ENCODE results near the gene CNOT10.

CNOT10 gene

DNA sequence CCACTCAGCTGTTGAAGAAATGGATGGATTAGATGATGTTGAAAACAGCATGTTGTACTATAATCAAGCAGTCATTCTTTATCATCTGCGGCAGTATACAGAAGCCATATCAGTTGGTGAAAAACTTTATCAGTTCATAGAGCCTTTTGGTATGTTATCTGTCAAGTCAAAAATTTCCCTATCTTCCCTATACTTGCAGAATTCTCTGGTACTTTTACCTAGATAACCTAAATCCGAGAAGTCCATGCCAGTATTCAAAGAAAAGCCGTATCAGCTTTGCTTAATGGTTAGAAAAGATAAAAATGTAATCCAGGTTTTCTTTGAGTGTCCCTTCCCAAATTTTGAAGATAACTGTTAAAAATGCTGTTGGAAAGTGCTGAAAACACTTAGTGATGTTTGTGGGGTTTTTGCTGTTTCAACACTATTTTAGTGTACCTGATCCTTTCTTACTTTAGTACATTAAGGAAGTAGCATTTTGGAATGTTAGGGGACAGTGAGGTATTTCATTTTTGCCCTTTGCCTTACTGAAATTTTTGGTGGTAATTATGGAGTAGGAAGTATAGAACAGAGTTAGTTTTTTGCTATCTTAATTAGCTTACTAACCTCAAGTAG, 23.8 kb downstream of the CNOT10 start:
- no peak overlapping the region for H3K4me3 ChIP-seq (ENCODE audit: low read depth, low read length)
- no peak for TF ChIP-seq MYC (IDR thresholded peaks at IDR 0.05; ENCODE audit: low read depth, low read length)
- TF ChIP-seq, protein P1, sequence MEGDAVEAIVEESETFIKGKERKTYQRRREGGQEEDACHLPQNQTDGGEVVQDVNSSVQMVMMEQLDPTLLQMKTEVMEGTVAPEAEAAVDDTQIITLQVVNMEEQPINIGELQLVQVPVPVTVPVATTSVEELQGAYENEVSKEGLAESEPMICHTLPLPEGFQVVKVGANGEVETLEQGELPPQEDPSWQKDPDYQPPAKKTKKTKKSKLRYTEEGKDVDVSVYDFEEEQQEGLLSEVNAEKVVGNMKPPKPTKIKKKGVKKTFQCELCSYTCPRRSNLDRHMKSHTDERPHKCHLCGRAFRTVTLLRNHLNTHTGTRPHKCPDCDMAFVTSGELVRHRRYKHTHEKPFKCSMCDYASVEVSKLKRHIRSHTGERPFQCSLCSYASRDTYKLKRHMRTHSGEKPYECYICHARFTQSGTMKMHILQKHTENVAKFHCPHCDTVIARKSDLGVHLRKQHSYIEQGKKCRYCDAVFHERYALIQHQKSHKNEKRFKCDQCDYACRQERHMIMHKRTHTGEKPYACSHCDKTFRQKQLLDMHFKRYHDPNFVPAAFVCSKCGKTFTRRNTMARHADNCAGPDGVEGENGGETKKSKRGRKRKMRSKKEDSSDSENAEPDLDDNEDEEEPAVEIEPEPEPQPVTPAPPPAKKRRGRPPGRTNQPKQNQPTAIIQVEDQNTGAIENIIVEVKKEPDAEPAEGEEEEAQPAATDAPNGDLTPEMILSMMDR (IDR thresholded peaks at IDR 0.05; ENCODE audit: low read depth, low read length) = no peak
- TF ChIP-seq, protein P2, sequence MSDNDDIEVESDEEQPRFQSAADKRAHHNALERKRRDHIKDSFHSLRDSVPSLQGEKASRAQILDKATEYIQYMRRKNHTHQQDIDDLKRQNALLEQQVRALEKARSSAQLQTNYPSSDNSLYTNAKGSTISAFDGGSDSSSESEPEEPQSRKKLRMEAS (IDR thresholded peaks at IDR 0.05; ENCODE audit: low read depth, low read length) = no peak
- TF ChIP-seq POLR2A (IDR thresholded peaks at IDR 0.05; ENCODE audit: extremely low read depth, insufficient read length) = no peak
- no peak for DNase-seq (ENCODE audit: low read depth)

DNA sequence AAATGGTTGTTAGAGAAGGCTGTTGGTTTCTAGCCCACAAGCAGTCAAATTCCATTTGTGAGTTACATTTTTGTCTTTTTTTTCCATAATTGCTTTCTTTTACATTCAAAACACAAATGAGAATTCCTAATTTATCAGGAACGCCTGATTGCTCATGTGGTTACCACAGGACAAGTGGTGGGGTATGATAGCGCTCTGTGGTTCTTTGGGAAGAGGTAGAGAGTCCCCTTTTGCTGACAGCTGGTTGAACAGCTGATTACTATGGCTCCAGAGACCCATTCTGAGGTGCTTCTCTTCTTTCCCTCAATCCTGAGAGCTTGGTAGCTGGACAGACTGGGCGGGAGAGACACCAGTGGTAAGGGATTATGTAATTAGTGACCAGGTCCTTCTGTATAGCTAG, 24.4 kb downstream of the CNOT10 start:
- TF ChIP-seq, protein P2 (IDR thresholded peaks at IDR 0.05; ENCODE audit: low read depth, low read length) = no peak
- no peak overlapping the region for H3K4me3 ChIP-seq (ENCODE audit: low read depth, low read length)
- no peak for DNase-seq (ENCODE audit: low read depth)

DNA sequence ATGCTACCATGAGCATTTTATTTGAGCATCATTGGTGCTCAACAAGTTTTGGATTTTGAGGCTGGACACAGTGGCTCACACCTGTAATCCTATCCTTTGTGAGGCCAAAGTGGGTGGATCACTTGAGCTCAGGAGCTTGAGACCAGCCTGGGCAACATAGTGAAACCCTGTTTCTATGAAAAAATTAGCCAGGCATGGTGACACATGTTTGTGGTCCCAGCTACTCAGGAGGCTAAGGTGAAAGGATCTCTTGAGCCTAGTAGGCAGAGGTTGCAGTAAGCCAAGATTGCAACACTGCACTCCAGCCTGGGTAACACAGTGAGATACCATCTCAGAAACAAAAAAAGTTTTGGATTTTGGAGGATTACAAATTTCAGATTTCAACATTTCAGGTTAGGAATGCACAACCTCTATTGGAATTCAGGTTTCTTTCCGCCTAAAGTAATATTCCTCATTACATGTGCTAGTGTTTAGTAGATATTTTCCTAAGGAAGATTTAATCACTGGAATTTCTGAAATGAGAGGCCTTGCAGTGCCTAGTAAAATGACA, 27.6 kb downstream of the CNOT10 start:
- no peak overlapping the region for H3K4me3 ChIP-seq (ENCODE audit: low read depth, low read length)
- no peak for DNase-seq (ENCODE audit: low read depth)
- TF ChIP-seq MYC (IDR thresholded peaks at IDR 0.05; ENCODE audit: low read depth, low read length) (no peak), POLR2A (IDR thresholded peaks at IDR 0.05; ENCODE audit: extremely low read depth, insufficient read length) (no peak)
- TF ChIP-seq, protein P1 (IDR thresholded peaks at IDR 0.05; ENCODE audit: low read depth, low read length) = no peak
- TF ChIP-seq, protein P2 (IDR thresholded peaks at IDR 0.05; ENCODE audit: low read depth, low read length) = no peak

DNA sequence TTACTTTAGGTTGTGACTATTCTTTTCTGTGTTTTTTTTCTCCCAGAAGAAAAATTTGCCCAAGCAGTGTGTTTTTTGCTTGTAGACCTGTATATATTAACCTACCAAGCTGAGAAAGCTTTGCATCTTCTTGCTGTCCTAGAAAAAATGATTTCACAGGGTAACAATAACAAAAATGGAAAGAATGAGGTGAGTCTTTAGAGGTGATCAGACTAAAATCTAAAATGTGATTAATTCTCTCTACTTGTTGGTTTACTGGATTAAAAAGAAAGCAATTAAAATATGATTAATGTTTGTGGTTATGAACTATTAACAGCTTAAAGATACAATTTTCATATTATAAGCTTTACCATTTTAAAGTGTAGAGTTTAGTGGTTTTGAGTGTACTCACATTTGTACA, 28.2 kb downstream of the CNOT10 start:
- H3K4me3 ChIP-seq (ENCODE audit: low read depth, low read length) = no peak overlapping the region
- TF ChIP-seq, protein P1 (IDR thresholded peaks at IDR 0.05; ENCODE audit: low read depth, low read length) = no peak
- TF ChIP-seq, protein P2 (IDR thresholded peaks at IDR 0.05; ENCODE audit: low read depth, low read length) = no peak
- TF ChIP-seq MYC (IDR thresholded peaks at IDR 0.05; ENCODE audit: low read depth, low read length) (no peak), POLR2A (IDR thresholded peaks at IDR 0.05; ENCODE audit: extremely low read depth, insufficient read length) (no peak)
- no peak for DNase-seq (ENCODE audit: low read depth)

DNA sequence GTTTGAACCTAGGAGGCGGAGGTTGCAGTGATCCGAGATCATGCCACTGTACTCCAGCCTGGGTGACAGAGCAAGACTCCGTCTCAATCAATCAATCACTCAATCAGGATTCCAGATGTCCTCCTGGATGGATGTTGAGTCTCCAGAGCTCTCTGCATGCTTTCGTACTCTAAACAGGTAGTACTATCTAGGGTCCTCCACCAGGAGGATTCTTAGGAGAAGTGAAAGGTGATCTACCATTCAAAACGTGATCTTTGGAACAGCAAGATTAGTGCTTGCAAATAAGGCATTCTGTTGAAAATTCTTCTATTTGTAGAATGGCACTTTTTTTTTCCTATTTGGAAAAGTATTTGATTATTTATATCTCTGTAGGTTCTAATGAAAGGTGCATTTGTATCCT, 34.3 kb downstream of the CNOT10 start:
- TF ChIP-seq MYC (IDR thresholded peaks at IDR 0.05; ENCODE audit: low read depth, low read length) (no peak), POLR2A (IDR thresholded peaks at IDR 0.05; ENCODE audit: extremely low read depth, insufficient read length) (no peak)
- TF ChIP-seq, protein P2 (IDR thresholded peaks at IDR 0.05; ENCODE audit: low read depth, low read length) = no peak
- TF ChIP-seq, protein P1 (IDR thresholded peaks at IDR 0.05; ENCODE audit: low read depth, low read length) = no peak
- no peak for DNase-seq (ENCODE audit: low read depth)

DNA sequence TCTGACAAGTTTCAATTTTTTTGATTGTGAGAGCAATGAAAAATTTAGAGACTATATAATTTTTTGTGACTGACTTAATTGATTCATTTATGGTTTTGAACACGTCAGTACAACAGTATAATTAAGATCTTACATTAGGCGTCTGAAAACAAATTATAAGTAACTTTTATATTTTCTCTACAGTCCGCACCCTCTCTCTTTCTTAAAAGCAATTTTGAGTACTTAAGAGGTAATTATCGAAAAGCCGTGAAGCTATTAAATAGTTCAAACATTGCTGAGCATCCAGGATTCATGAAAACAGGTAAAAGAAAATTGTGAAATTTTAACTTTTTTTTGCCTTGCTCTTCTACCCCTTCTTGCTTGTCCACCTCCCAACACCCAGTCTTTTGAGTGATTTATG, 34.9 kb downstream of the CNOT10 start:
- H3K4me3 ChIP-seq (ENCODE audit: low read depth, low read length) = no peak overlapping the region
- DNase-seq (ENCODE audit: low read depth) = no peak
- TF ChIP-seq POLR2A (IDR thresholded peaks at IDR 0.05; ENCODE audit: extremely low read depth, insufficient read length) = no peak
- TF ChIP-seq, protein P2 (IDR thresholded peaks at IDR 0.05; ENCODE audit: low read depth, low read length) = no peak
- no peak for TF ChIP-seq MYC (IDR thresholded peaks at IDR 0.05; ENCODE audit: low read depth, low read length)
- TF ChIP-seq, protein P1 (IDR thresholded peaks at IDR 0.05; ENCODE audit: low read depth, low read length) = no peak

More for the DNA sequence above, 34.3 kb downstream of the CNOT10 start:
- no peak overlapping the region for H3K4me3 ChIP-seq (ENCODE audit: low read depth, low read length)

Data from NB4 (cell line).